Hepatocyte (in vitro differentiated cells): ENCODE measurements around the gene NBDY. TPM values are rescaled to one million over a fixed set of nuclear protein-coding genes. Genes with fewer than 3 reads are reported as not detected.

Experiments
- DNase-seq: peaks from one replicate; pipeline ENCODE4 v3.0.0-alpha.2; 2016; ENCODE audit warnings: low spot score
- H2AFZ ChIP-seq: fragments of 200-600 bp; sonication (generic); 2 replicates; pipeline ENCODE4 v1.6.0; 2016; ENCODE audit warnings: antibody characterized with exemption, mild to moderate bottlenecking
- H3K27ac ChIP-seq: fragments of 200-600 bp; sonication (generic); 2 replicates; pipeline ENCODE4 v1.5.1; 2016; ENCODE audit warnings: mild to moderate bottlenecking
- H3K27me3 ChIP-seq: fragments of 200-600 bp; sonication (generic); 2 replicates; pipeline ENCODE4 v1.6.1; 2016
- H3K36me3 ChIP-seq: fragments of 200-600 bp; sonication (generic); replicated peaks from 2 replicates; pipeline ENCODE4 v1.5.1; 2016; ENCODE audit warnings: low read depth; ENCODE audit not compliant: insufficient read depth
- H3K4me1 ChIP-seq: fragments of 200-600 bp; sonication (generic); 2 replicates; pipeline ENCODE4 v1.5.1; 2016; ENCODE audit warnings: mild to moderate bottlenecking, moderate library complexity; ENCODE audit not compliant: insufficient read depth
- H3K4me2 ChIP-seq: fragments of 200-600 bp; sonication (generic); 2 replicates; pipeline ENCODE4 v1.6.0; 2016
- H3K4me3 ChIP-seq: fragments of 200-600 bp; sonication (generic); 2 replicates; pipeline ENCODE4 v1.5.1; 2016; ENCODE audit warnings: mild to moderate bottlenecking
- H3K79me2 ChIP-seq: fragments of 200-600 bp; sonication (generic); 2 replicates; pipeline ENCODE4 v1.6.0; 2017; ENCODE audit warnings: mild to moderate bottlenecking
- H3K9me2 ChIP-seq: fragments of 200-600 bp; sonication (generic); replicated peaks from 2 replicates; pipeline ENCODE4 v1.6.0; 2017; ENCODE audit warnings: mild to moderate bottlenecking; ENCODE audit not compliant: insufficient read depth
- H3K9me3 ChIP-seq: fragments of 200-600 bp; sonication (generic); 2 replicates; pipeline ENCODE4 v1.5.1; 2016; ENCODE audit warnings: low read depth, mild to moderate bottlenecking
- H4K20me1 ChIP-seq: fragments of 200-600 bp; sonication (generic); 2 replicates; pipeline ENCODE4 v1.6.0; 2016; ENCODE audit warnings: mild to moderate bottlenecking; ENCODE audit not compliant: insufficient read depth, poor library complexity, severe bottlenecking
- CTCF ChIP-seq: fragments of 200-600 bp; sonication (generic); IDR thresholded peaks from 2 replicates; pipeline ENCODE4 v1.5.1; 2016; ENCODE audit warnings: antibody characterized with exemption, mild to moderate bottlenecking; ENCODE audit not compliant: poor library complexity
- EZH2 ChIP-seq: fragments of 200-600 bp; sonication (generic); IDR thresholded peaks from 2 replicates; pipeline ENCODE4 v1.6.1; 2016; ENCODE audit warnings: antibody characterized with exemption, mild to moderate bottlenecking, borderline replicate concordance
- EZH2phosphoT487 ChIP-seq: fragments of 200-600 bp; sonication (generic); IDR thresholded peaks from one replicate; pipeline ENCODE4 v1.6.1; 2018; ENCODE audit warnings: antibody characterized with exemption, mild to moderate bottlenecking, low read depth, moderate library complexity; ENCODE audit not compliant: unreplicated experiment, severe bottlenecking
- WGBS: methylation state at CpG from one replicate; pipeline ENCODE4 v1.1.6; 2016; ENCODE audit warnings: low lambda C conversion rate; ENCODE audit errors: missing lambda C conversion rate; 5-methylcytosine and 5-hydroxymethylcytosine counted together
- polyA plus RNA-seq: library from polyadenylated mRNA; unstranded; fragments of >200 nt; fragmentation: Nextera tagmentation; extraction: Ambion mirVana; gene quantifications from 2 replicates; pipeline ENCODE4 v1.2.1, GENCODE V29; 2016
- total RNA-seq: library from RNA; depleted of rRNA; stranded (reverse); fragments of >200 nt; gene quantifications from 2 replicates; pipeline ENCODE4 v1.2.3, GENCODE V29; 2014

The NBDY gene
- total and polyA plus RNA-seq, 2 experiments from 2014 or later: 20.4 to 166 TPM

- Histone ChIP-seq H3K79me2 (no peaks in the 10 kb centered on the region), H3K9me3 (no peaks in the 10 kb centered on the region), H2AFZ (no peak overlapping the region), H3K9me2 (no peaks in the 10 kb centered on the region), H3K4me1 (no peaks in the 10 kb centered on the region), H3K27me3 (no peaks in the 10 kb centered on the region), H4K20me1 (no peaks in the 10 kb centered on the region), H3K36me3 (no peaks in the 10 kb centered on the region), H3K27ac (no peak overlapping the region), H3K4me2 (no peak overlapping the region), H3K4me3 (no peak overlapping the region)
- no peak for DNase-seq
- 97% methylated on average over 7 of the region's 7 CpGs for WGBS
- TF ChIP-seq EZH2 (no peak), EZH2phosphoT487 (no peak), CTCF (no peak)
These were observed 61.7 kb downstream of the NBDY start for GRCh38 chrX:56790778-56791177.

- no peaks in the 10 kb centered on the region for H3K36me3 ChIP-seq
- H4K20me1 ChIP-seq: no peaks in the 10 kb centered on the region
- H3K27ac ChIP-seq: no peak overlapping the region
- no peak overlapping the region for H3K4me3 ChIP-seq
- no peak overlapping the region for H2AFZ ChIP-seq
- H3K9me2 ChIP-seq: no peaks in the 10 kb centered on the region
- no peaks in the 10 kb centered on the region for H3K27me3 ChIP-seq
- 87% methylated on average over 3 of the region's 3 CpGs for WGBS
- no peak for TF ChIP-seq CTCF
- no peak for TF ChIP-seq EZH2
- no peak for TF ChIP-seq EZH2phosphoT487
- DNase-seq: no peak
- no peaks in the 10 kb centered on the region for H3K9me3 ChIP-seq
- H3K79me2 ChIP-seq: no peaks in the 10 kb centered on the region
- H3K4me2 ChIP-seq: no peak overlapping the region
- no peaks in the 10 kb centered on the region for H3K4me1 ChIP-seq
These were observed 62.4 kb downstream of the NBDY start for GRCh38 chrX:56791456-56791855.

GRCh38 chrX:56792270-56793111, 63.4 kb downstream of the NBDY start:
- H3K4me2 ChIP-seq: no peak overlapping the region
- no peaks in the 10 kb centered on the region for H3K79me2 ChIP-seq
- H3K9me2 ChIP-seq: no peaks in the 10 kb centered on the region
- no peak overlapping the region for H2AFZ ChIP-seq
- H4K20me1 ChIP-seq: no peaks in the 10 kb centered on the region
- no peak overlapping the region for H3K27ac ChIP-seq
- H3K27me3 ChIP-seq: no peaks in the 10 kb centered on the region
- H3K4me3 ChIP-seq: no peak overlapping the region
- H3K9me3 ChIP-seq: no peaks in the 10 kb centered on the region
- WGBS: 91% methylated on average over 8 of the region's 8 CpGs
- no peak for TF ChIP-seq EZH2
- TF ChIP-seq CTCF: no peak
- TF ChIP-seq EZH2phosphoT487: no peak
- DNase-seq: no peak
- H3K36me3 ChIP-seq: no peaks in the 10 kb centered on the region
- H3K4me1 ChIP-seq: no peaks in the 10 kb centered on the region

- H3K36me3 ChIP-seq: no peaks in the 10 kb centered on the region
- no peak overlapping the region for H3K4me3 ChIP-seq
- no peaks in the 10 kb centered on the region for H3K9me2 ChIP-seq
- H3K27ac ChIP-seq: no peak overlapping the region
- no peaks in the 10 kb centered on the region for H3K9me3 ChIP-seq
- H3K27me3 ChIP-seq: no peaks in the 10 kb centered on the region
- no peaks in the 10 kb centered on the region for H3K79me2 ChIP-seq
- TF ChIP-seq EZH2phosphoT487 (no peak), EZH2 (no peak), CTCF (no peak)
- H3K4me2 ChIP-seq: no peak overlapping the region
- H4K20me1 ChIP-seq: no peaks in the 10 kb centered on the region
- no peaks in the 10 kb centered on the region for H3K4me1 ChIP-seq
- no peak for DNase-seq
- WGBS: 100% methylated on average over 1 of the region's 1 CpG
- H2AFZ ChIP-seq: no peak overlapping the region
These were observed 64.0 kb downstream of the NBDY start for GRCh38 chrX:56793112-56793430.
